ENCODE results near the gene NHSL2.
"Not testable (repeated sequence)": the region's sequence is repeated elsewhere in the genome, so short reads cannot be mapped to it uniquely, and the experiment has no call there.

NHSL2 gene

GRCh38 chrX:71910643-71910985 is at the start of gene NHSL2:
TSS of gene NHSL2 (plus strand) at chrX:71910845.
- Histone ChIP-seq H3K4me3 (ENCODE audit: low read length) (peak within 1 kb of the TSS; percentile 66), H3K27me3 (ENCODE audit: control insufficient read depth, insufficient read depth, low read length) (no peaks in the 10 kb centered on the region), H3K36me3 (ENCODE audit: control insufficient read depth, low read depth, low read length) (no peaks in the 10 kb centered on the region), H3K9me3 (ENCODE audit: control insufficient read depth, low read depth, low read length) (peaks cover 6% of the 10 kb centered on the region), H3K9ac (ENCODE audit: low read length) (peak within 1 kb of the TSS; percentile 50), H3K4me1 (ENCODE audit: control insufficient read depth, low read depth, low read length) (peaks cover 7% of the 10 kb centered on the region), H3K27ac (ENCODE audit: low read length) (no peak within 1 kb of the TSS)

GRCh38 chrX:71867680-71868079 is 43.0 kb upstream of the NHSL2 start:
- Histone ChIP-seq H3K4me1 (ENCODE audit: control insufficient read depth, low read depth, low read length) (no peaks in the 10 kb centered on the region), H3K4me3 (ENCODE audit: low read length) (no peak overlapping the region), H3K27me3 (ENCODE audit: control insufficient read depth, insufficient read depth, low read length) (no peaks in the 10 kb centered on the region), H3K9me3 (ENCODE audit: control insufficient read depth, low read depth, low read length) (peaks cover 3% of the 10 kb centered on the region), H3K27ac (ENCODE audit: low read length) (no peak overlapping the region), H3K36me3 (ENCODE audit: control insufficient read depth, low read depth, low read length) (no peaks in the 10 kb centered on the region), H3K9ac (ENCODE audit: low read length) (no peak overlapping the region)

DNA sequence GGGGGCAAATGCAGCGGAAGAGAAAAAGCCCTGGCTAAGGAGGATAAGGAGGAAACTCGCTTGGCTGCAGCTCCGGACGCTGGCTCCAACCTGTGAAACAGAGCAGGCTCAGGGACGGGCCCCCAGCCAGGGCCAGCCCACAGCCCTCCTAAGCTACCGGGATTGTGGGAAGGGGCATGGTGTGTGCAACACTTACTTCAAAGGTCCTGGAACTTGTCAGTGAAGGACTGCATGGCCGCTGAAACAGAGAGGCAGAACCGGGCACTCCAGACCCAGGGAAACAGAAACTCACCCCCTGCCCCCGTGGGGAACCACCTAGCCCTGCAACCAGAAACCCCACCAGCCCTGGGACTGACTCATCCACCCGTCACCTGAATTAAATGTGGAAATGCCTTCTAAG is 41.1 kb upstream of the NHSL2 start:
- not testable (repeated sequence) for H3K4me3 ChIP-seq (ENCODE audit: low read length); H3K27me3 ChIP-seq (ENCODE audit: control insufficient read depth, insufficient read depth, low read length); H3K9ac ChIP-seq (ENCODE audit: low read length); H3K27ac ChIP-seq (ENCODE audit: low read length); H3K36me3 ChIP-seq (ENCODE audit: control insufficient read depth, low read depth, low read length); H3K4me1 ChIP-seq (ENCODE audit: control insufficient read depth, low read depth, low read length); H3K9me3 ChIP-seq (ENCODE audit: control insufficient read depth, low read depth, low read length)

- H3K36me3 ChIP-seq (ENCODE audit: control insufficient read depth, low read depth, low read length), result no peaks in the 10 kb centered on the region
- peaks cover 4% of the 10 kb centered on the region for H3K9me3 ChIP-seq (ENCODE audit: control insufficient read depth, low read depth, low read length)
- no peaks in the 10 kb centered on the region for H3K27me3 ChIP-seq (ENCODE audit: control insufficient read depth, insufficient read depth, low read length)
- H3K9ac ChIP-seq (ENCODE audit: low read length), result no peak overlapping the region
- H3K4me3 ChIP-seq (ENCODE audit: low read length), result no peak overlapping the region
- no peak overlapping the region for H3K27ac ChIP-seq (ENCODE audit: low read length)
- no peaks in the 10 kb centered on the region for H3K4me1 ChIP-seq (ENCODE audit: control insufficient read depth, low read depth, low read length)
These were observed 40.2 kb upstream of the NHSL2 start for GRCh38 chrX:71870208-71871098.

DNA sequence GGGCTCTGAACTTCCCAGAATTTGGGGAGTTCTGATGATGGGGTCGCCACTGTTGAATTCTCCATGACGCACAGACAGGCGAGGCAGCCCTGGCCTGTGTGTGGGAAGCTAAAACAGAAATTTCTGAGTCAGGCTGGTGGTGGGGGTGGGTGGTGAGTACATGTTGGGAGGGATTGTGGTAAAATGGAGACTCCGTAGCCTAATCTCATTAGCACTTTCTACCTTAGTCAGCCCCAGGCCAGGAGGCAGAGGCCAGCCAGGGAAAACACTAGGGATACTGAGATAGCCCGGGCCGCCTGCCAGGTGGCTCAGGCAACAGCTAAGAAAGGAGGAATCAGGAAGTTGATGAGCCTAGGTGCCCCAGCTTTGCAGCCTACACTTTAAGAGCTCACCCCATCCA is 39.3 kb upstream of the NHSL2 start:
- Histone ChIP-seq H3K9ac (ENCODE audit: low read length) (no peak overlapping the region), H3K4me1 (ENCODE audit: control insufficient read depth, low read depth, low read length) (no peaks in the 10 kb centered on the region), H3K9me3 (ENCODE audit: control insufficient read depth, low read depth, low read length) (peaks cover 4% of the 10 kb centered on the region), H3K36me3 (ENCODE audit: control insufficient read depth, low read depth, low read length) (no peaks in the 10 kb centered on the region), H3K4me3 (ENCODE audit: low read length) (no peak overlapping the region), H3K27ac (ENCODE audit: low read length) (no peak overlapping the region), H3K27me3 (ENCODE audit: control insufficient read depth, insufficient read depth, low read length) (no peaks in the 10 kb centered on the region)

GRCh38 chrX:71872542-71873458 is 37.8 kb upstream of the NHSL2 start:
- Histone ChIP-seq H3K9ac (ENCODE audit: low read length) (no peak overlapping the region), H3K4me1 (ENCODE audit: control insufficient read depth, low read depth, low read length) (no peaks in the 10 kb centered on the region), H3K36me3 (ENCODE audit: control insufficient read depth, low read depth, low read length) (no peaks in the 10 kb centered on the region), H3K9me3 (ENCODE audit: control insufficient read depth, low read depth, low read length) (peaks cover 5% of the 10 kb centered on the region), H3K4me3 (ENCODE audit: low read length) (no peak overlapping the region), H3K27me3 (ENCODE audit: control insufficient read depth, insufficient read depth, low read length) (no peaks in the 10 kb centered on the region), H3K27ac (ENCODE audit: low read length) (no peak overlapping the region)

GRCh38 chrX:71873459-71873833 is 37.2 kb upstream of the NHSL2 start:
- Histone ChIP-seq H3K4me1 (ENCODE audit: control insufficient read depth, low read depth, low read length) (no peaks in the 10 kb centered on the region), H3K27ac (ENCODE audit: low read length) (no peak overlapping the region), H3K36me3 (ENCODE audit: control insufficient read depth, low read depth, low read length) (no peaks in the 10 kb centered on the region), H3K9me3 (ENCODE audit: control insufficient read depth, low read depth, low read length) (peaks cover 9% of the 10 kb centered on the region), H3K9ac (ENCODE audit: low read length) (no peak overlapping the region), H3K4me3 (ENCODE audit: low read length) (no peak overlapping the region), H3K27me3 (ENCODE audit: control insufficient read depth, insufficient read depth, low read length) (no peaks in the 10 kb centered on the region)

- H3K9ac ChIP-seq (ENCODE audit: low read length); H3K27me3 ChIP-seq (ENCODE audit: control insufficient read depth, insufficient read depth, low read length); H3K4me3 ChIP-seq (ENCODE audit: low read length); H3K36me3 ChIP-seq (ENCODE audit: control insufficient read depth, low read depth, low read length); H3K27ac ChIP-seq (ENCODE audit: low read length); H3K4me1 ChIP-seq (ENCODE audit: control insufficient read depth, low read depth, low read length): not testable (repeated sequence)
- H3K9me3 ChIP-seq (ENCODE audit: control insufficient read depth, low read depth, low read length), result peaks cover 18% of the 10 kb centered on the region
These were observed 33.8 kb upstream of the NHSL2 start for GRCh38 chrX:71876841-71877240.

DNA sequence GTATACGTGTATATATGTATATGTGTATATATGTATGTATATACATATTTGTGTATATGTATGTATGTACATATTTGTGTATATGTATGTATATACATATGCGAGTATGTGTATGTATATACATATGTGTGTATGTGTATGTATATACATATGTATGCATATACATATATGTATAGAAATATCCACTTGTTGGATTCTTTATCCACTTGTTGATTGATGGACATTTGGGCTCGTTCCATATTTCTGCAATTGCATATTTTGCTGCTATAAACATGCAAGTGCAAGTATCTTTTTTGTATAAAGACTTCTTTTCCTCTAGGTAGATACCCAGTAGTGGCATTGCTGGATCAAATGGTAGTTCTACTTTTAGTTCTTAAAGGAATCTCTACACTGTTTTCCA is 25.5 kb upstream of the NHSL2 start:
- H3K27me3 ChIP-seq (ENCODE audit: control insufficient read depth, insufficient read depth, low read length), result no peaks in the 10 kb centered on the region
- no peaks in the 10 kb centered on the region for H3K36me3 ChIP-seq (ENCODE audit: control insufficient read depth, low read depth, low read length)
- H3K9me3 ChIP-seq (ENCODE audit: control insufficient read depth, low read depth, low read length), result peaks cover 8% of the 10 kb centered on the region
- no peaks in the 10 kb centered on the region for H3K4me1 ChIP-seq (ENCODE audit: control insufficient read depth, low read depth, low read length)
- H3K9ac ChIP-seq (ENCODE audit: low read length), result no peak overlapping the region
- H3K4me3 ChIP-seq (ENCODE audit: low read length), result no peak overlapping the region
- no peak overlapping the region for H3K27ac ChIP-seq (ENCODE audit: low read length)

GRCh38 chrX:71895607-71896006 is 15.0 kb upstream of the NHSL2 start:
- H3K9ac ChIP-seq (ENCODE audit: low read length), result no peak overlapping the region
- H3K4me1 ChIP-seq (ENCODE audit: control insufficient read depth, low read depth, low read length), result no peaks in the 10 kb centered on the region
- no peaks in the 10 kb centered on the region for H3K27me3 ChIP-seq (ENCODE audit: control insufficient read depth, insufficient read depth, low read length)
- H3K4me3 ChIP-seq (ENCODE audit: low read length), result no peak overlapping the region
- no peak overlapping the region for H3K27ac ChIP-seq (ENCODE audit: low read length)
- peaks cover 5% of the 10 kb centered on the region for H3K9me3 ChIP-seq (ENCODE audit: control insufficient read depth, low read depth, low read length)
- H3K36me3 ChIP-seq (ENCODE audit: control insufficient read depth, low read depth, low read length), result no peaks in the 10 kb centered on the region

GRCh38 chrX:71906144-71906543 is 4.5 kb upstream of the NHSL2 start:
- no peaks in the 10 kb centered on the region for H3K27me3 ChIP-seq (ENCODE audit: control insufficient read depth, insufficient read depth, low read length)

More at GRCh38 chrX:71906144-71906543, 4.5 kb upstream of the NHSL2 start:
- Histone ChIP-seq H3K4me3 (ENCODE audit: low read length) (no peak overlapping the region), H3K4me1 (ENCODE audit: control insufficient read depth, low read depth, low read length) (peaks cover 4% of the 10 kb centered on the region), H3K27ac (ENCODE audit: low read length) (no peak overlapping the region), H3K9ac (ENCODE audit: low read length) (no peak overlapping the region), H3K36me3 (ENCODE audit: control insufficient read depth, low read depth, low read length) (no peaks in the 10 kb centered on the region), H3K9me3 (ENCODE audit: control insufficient read depth, low read depth, low read length) (peaks cover 17% of the 10 kb centered on the region)
